Prostate gland (tissue), 2 donors: Measurements from ENCODE around the gene FAM131B.

Experiments
- CTCF ChIP-seq, 4 experiments: fragments of 200-600 bp in 2 of 4; fragments of 450-650 bp in 2 of 4; sonication (generic) in 2 of 4; IDR thresholded peaks; 1 replicate in 3 of 4; 2 replicates in 1 of 4; pipeline ENCODE4 v1.5.1; 2016 to 2019; ENCODE audit warnings: antibody characterized with exemption in 4 of 4, mild to moderate bottlenecking in 2 of 4, moderate library complexity in 2 of 4
- POLR2AphosphoS5 ChIP-seq: sonication (generic); formaldehyde crosslinking; IDR thresholded peaks from one replicate; pipeline ENCODE4 v1.6.1; 2017; ENCODE audit warnings: antibody characterized with exemption

GRCh38 chr7:143304938-143305337 lies 57.6 kb downstream of the FAM131B start:
- no peak for TF ChIP-seq CTCF (IDR thresholded peaks at IDR 0.05)
- TF ChIP-seq POLR2AphosphoS5, result no peak
